Activated T-cell treated with anti-CD3 and anti-CD28 coated beads, Interleukin-2, amount 50 U/mL, for 72 hours (primary cell): ENCODE results near the gene TRABD2B. TPM values are rescaled to one million over a fixed set of nuclear protein-coding genes. Genes with fewer than 3 reads are reported as not detected.
A peak's percentile ranks its signal among the peaks of the same experiment; 100 is the strongest.

Experiments
- ATAC-seq, 2 donors: fragments of 150-1000 bp; cut with Tn5 transposase; replicated peaks in 1 of 2; 2 replicates each; pipeline ENCODE4 v1.10.0; 2021; ENCODE audit warnings: moderate library complexity in 2 of 2, mild to moderate bottlenecking in 1 of 2
- DNase-seq, 2 donors: peaks; one replicate each; pipeline ENCODE4 v3.0.0; 2021 to 2022; ENCODE audit warnings: mixed read lengths in 1 of 2
- H3K27ac Mint-ChIP-seq: one replicate; pipeline ENCODE4 v1.8.0; 2022; ENCODE audit warnings: mild to moderate bottlenecking, moderate library complexity, mixed read lengths
- H3K27me3 Mint-ChIP-seq: one replicate; pipeline ENCODE4 v1.8.0; 2022; ENCODE audit warnings: low read depth, mixed read lengths
- H3K36me3 Mint-ChIP-seq, 2 donors: one replicate each; pipeline ENCODE4 v1.8.0; 2022; ENCODE audit warnings: mixed read lengths in 2 of 2, mild to moderate bottlenecking in 1 of 2; ENCODE audit not compliant: insufficient read depth in 2 of 2
- H3K4me1 Mint-ChIP-seq: one replicate; pipeline ENCODE4 v1.8.0; 2022; ENCODE audit warnings: low read depth, mixed read lengths
- H3K4me3 Mint-ChIP-seq, 2 donors: one replicate each; pipeline ENCODE4 v1.8.0; 2022; ENCODE audit warnings: mild to moderate bottlenecking in 2 of 2, mixed read lengths in 2 of 2, moderate library complexity in 2 of 2
- H3K9me3 Mint-ChIP-seq, 2 donors: one replicate each; pipeline ENCODE4 v1.8.0; 2022; ENCODE audit warnings: mixed read lengths in 2 of 2
- total RNA-seq, 2 donors: library from RNA; stranded (reverse); gene quantifications; one replicate each; pipeline ENCODE4 v1.2.3, GENCODE V29; 2022

TRABD2B gene
- total RNA-seq, 2 donors from 2014 or later = not detected

- no peaks in the 10 kb centered on the region for H3K4me1 Mint-ChIP-seq
- no peak overlapping the region for H3K4me3 Mint-ChIP-seq
- no peak overlapping the region for H3K27ac Mint-ChIP-seq
- no peaks in the 10 kb centered on the region for H3K9me3 Mint-ChIP-seq
- no peaks in the 10 kb centered on the region for H3K36me3 Mint-ChIP-seq
- peaks cover 4% of the 10 kb centered on the region for H3K27me3 Mint-ChIP-seq
- DNase-seq (no peak), ATAC-seq (no peak)
These were observed 9.9 kb upstream of the TRABD2B start for GRCh38 chr1:48007047-48007446.

GRCh38 chr1:48006264-48006663, 9.1 kb upstream of the TRABD2B start:
- no peaks in the 10 kb centered on the region for H3K36me3 Mint-ChIP-seq
- H3K27ac Mint-ChIP-seq = no peak overlapping the region
- no peaks in the 10 kb centered on the region for H3K9me3 Mint-ChIP-seq
- no peak for DNase-seq
- H3K4me3 Mint-ChIP-seq = no peak overlapping the region
- H3K4me1 Mint-ChIP-seq = no peaks in the 10 kb centered on the region
- no peak for ATAC-seq
- peaks cover 8% of the 10 kb centered on the region for H3K27me3 Mint-ChIP-seq

GRCh38 chr1:48005253-48006117, 8.3 kb upstream of the TRABD2B start:
- H3K36me3 Mint-ChIP-seq = no peaks in the 10 kb centered on the region
- H3K27ac Mint-ChIP-seq = no peak overlapping the region
- H3K27me3 Mint-ChIP-seq = peaks cover 8% of the 10 kb centered on the region
- H3K4me1 Mint-ChIP-seq = no peaks in the 10 kb centered on the region
- ATAC-seq (no peak), DNase-seq (no peak)
- H3K4me3 Mint-ChIP-seq = no peak overlapping the region
- no peaks in the 10 kb centered on the region for H3K9me3 Mint-ChIP-seq

GRCh38 chr1:48003741-48004531, 6.8 kb upstream of the TRABD2B start:
- no peaks in the 10 kb centered on the region for H3K4me1 Mint-ChIP-seq
- H3K4me3 Mint-ChIP-seq = no peak overlapping the region
- DNase-seq (no peak), ATAC-seq (no peak)
- H3K36me3 Mint-ChIP-seq = no peaks in the 10 kb centered on the region
- no peak overlapping the region for H3K27ac Mint-ChIP-seq
- no peaks in the 10 kb centered on the region for H3K9me3 Mint-ChIP-seq
- H3K27me3 Mint-ChIP-seq = peaks cover 18% of the 10 kb centered on the region

GRCh38 chr1:48002142-48002541, 5.0 kb upstream of the TRABD2B start:
- H3K9me3 Mint-ChIP-seq = no peaks in the 10 kb centered on the region
- no peak for ATAC-seq
- H3K27ac Mint-ChIP-seq = no peak overlapping the region

GRCh38 chr1:48001696-48002095, 4.5 kb upstream of the TRABD2B start:
- Mint-ChIP-seq H3K4me3 (no peak overlapping the region), H3K27ac (no peak overlapping the region), H3K27me3 (peaks cover 33% of the 10 kb centered on the region), H3K4me1 (no peaks in the 10 kb centered on the region), H3K9me3 (no peaks in the 10 kb centered on the region), H3K36me3 (no peaks in the 10 kb centered on the region)
- DNase-seq (no peak), ATAC-seq (no peak)

More at GRCh38 chr1:48002142-48002541, 5.0 kb upstream of the TRABD2B start:
- Mint-ChIP-seq H3K27me3 (peaks cover 33% of the 10 kb centered on the region), H3K4me1 (no peaks in the 10 kb centered on the region), H3K4me3 (no peak overlapping the region), H3K36me3 (no peaks in the 10 kb centered on the region)
- DNase-seq = no peak

- Mint-ChIP-seq H3K4me1 (no peaks in the 10 kb centered on the region), H3K36me3 (peaks cover 0 to 2% of the 10 kb centered on the region in 2 donors), H3K4me3 (no peak overlapping the region), H3K9me3 (no peaks in the 10 kb centered on the region), H3K27ac (no peak overlapping the region), H3K27me3 (peaks cover 39% of the 10 kb centered on the region)
- DNase-seq (no peak), ATAC-seq (no peak)
These were observed 3.7 kb upstream of the TRABD2B start for GRCh38 chr1:48000883-48001282.

- Mint-ChIP-seq H3K4me3 (no peak overlapping the region), H3K27ac (no peak overlapping the region), H3K36me3 (peaks cover 0 to 2% of the 10 kb centered on the region in 2 donors), H3K9me3 (no peaks in the 10 kb centered on the region), H3K4me1 (no peaks in the 10 kb centered on the region), H3K27me3 (peaks cover 57% of the 10 kb centered on the region)
- no peak for DNase-seq
- no peak for ATAC-seq
These were observed 1.9 kb upstream of the TRABD2B start for GRCh38 chr1:47999097-47999496.

GRCh38 chr1:47998396-47998990, 1.3 kb upstream of the TRABD2B start:
- ATAC-seq (no peak), DNase-seq (no peak)
- Mint-ChIP-seq H3K4me3 (no peak overlapping the region), H3K27ac (no peak overlapping the region), H3K9me3 (no peaks in the 10 kb centered on the region), H3K36me3 (peaks cover 0 to 2% of the 10 kb centered on the region in 2 donors), H3K4me1 (no peaks in the 10 kb centered on the region), H3K27me3 (peaks cover 61% of the 10 kb centered on the region)

- peaks cover 0 to 2% of the 10 kb centered on the region in 2 donors for H3K36me3 Mint-ChIP-seq
- H3K27ac Mint-ChIP-seq = no peak overlapping the region
- H3K9me3 Mint-ChIP-seq = no peaks in the 10 kb centered on the region
- H3K4me1 Mint-ChIP-seq = no peaks in the 10 kb centered on the region
- H3K4me3 Mint-ChIP-seq = peak overlapping the region; percentile 61 to 79
- ATAC-seq (peak in 1 of 2 donors; percentile 15), DNase-seq (no peak)
- H3K27me3 Mint-ChIP-seq = peaks cover 53% of the 10 kb centered on the region
These were observed 569 bp downstream of the TRABD2B start for GRCh38 chr1:47996406-47997226.

- Mint-ChIP-seq H3K4me1 (no peaks in the 10 kb centered on the region), H3K27me3 (peaks cover 53% of the 10 kb centered on the region), H3K27ac (no peak overlapping the region), H3K9me3 (no peaks in the 10 kb centered on the region), H3K36me3 (peaks cover 0 to 2% of the 10 kb centered on the region in 2 donors), H3K4me3 (peak overlapping the region; percentile 61 to 79)
- ATAC-seq (no peak), DNase-seq (no peak)
These were observed 1.2 kb downstream of the TRABD2B start for GRCh38 chr1:47996060-47996405.

- Mint-ChIP-seq H3K4me1 (no peaks in the 10 kb centered on the region), H3K36me3 (peaks cover 0 to 2% of the 10 kb centered on the region in 2 donors), H3K4me3 (peak overlapping the region; percentile 61 to 79), H3K9me3 (no peaks in the 10 kb centered on the region), H3K27me3 (peaks cover 53% of the 10 kb centered on the region), H3K27ac (no peak overlapping the region)
- DNase-seq (no peak), ATAC-seq (no peak)
These were observed 1.7 kb downstream of the TRABD2B start for GRCh38 chr1:47995306-47996050.
